ENCODE data around the gene SLAIN2.
"Not testable (repeated sequence)": the region's sequence is repeated elsewhere in the genome, so short reads cannot be mapped to it uniquely, and the experiment has no call there.

SLAIN2 gene

GRCh38 chr4:48340965-48341775 lies at the start of gene SLAIN2:
TSS of gene SLAIN2 (plus strand) at chr4:48341529. CDS start at chr4:48341740, 211 bp downstream.
- DNase-seq, result peak; percentile 90

GRCh38 chr4:48292218-48292790 lies 49.0 kb upstream of the SLAIN2 start:
- DNase-seq, result not testable (repeated sequence)

GRCh38 chr4:48295116-48295515 lies 46.2 kb upstream of the SLAIN2 start:
- no peak for DNase-seq

GRCh38 chr4:48296365-48296764 lies 45.0 kb upstream of the SLAIN2 start:
- no peak for DNase-seq

- no peak for DNase-seq
Measured at GRCh38 chr4:48297256-48297846, 44.0 kb upstream of the SLAIN2 start.

GRCh38 chr4:48299560-48299959 lies 41.8 kb upstream of the SLAIN2 start:
- DNase-seq, result no peak

- no peak for DNase-seq
Measured at GRCh38 chr4:48300004-48300403, 41.3 kb upstream of the SLAIN2 start.

- no peak for DNase-seq
Measured at GRCh38 chr4:48305508-48305907, 35.8 kb upstream of the SLAIN2 start.

GRCh38 chr4:48307528-48307927 lies 33.8 kb upstream of the SLAIN2 start:
- DNase-seq, result no peak

- DNase-seq, result no peak
Measured at GRCh38 chr4:48308901-48309300, 32.4 kb upstream of the SLAIN2 start.

GRCh38 chr4:48311896-48312295 lies 29.4 kb upstream of the SLAIN2 start:
- DNase-seq, result no peak

- not testable (repeated sequence) for DNase-seq
Measured at GRCh38 chr4:48314746-48315145, 26.6 kb upstream of the SLAIN2 start.

GRCh38 chr4:48315728-48316630 lies 25.4 kb upstream of the SLAIN2 start:
- DNase-seq, result no peak

GRCh38 chr4:48321312-48321711 lies 20.0 kb upstream of the SLAIN2 start:
- no peak for DNase-seq

- DNase-seq, result no peak
Measured at GRCh38 chr4:48322063-48322462, 19.3 kb upstream of the SLAIN2 start.

- DNase-seq, result no peak
Measured at GRCh38 chr4:48324281-48324680, 17.0 kb upstream of the SLAIN2 start.

GRCh38 chr4:48329193-48329592 lies 12.1 kb upstream of the SLAIN2 start:
- no peak for DNase-seq

- DNase-seq, result no peak
Measured at GRCh38 chr4:48329976-48330375, 11.4 kb upstream of the SLAIN2 start.

- no peak for DNase-seq
Measured at GRCh38 chr4:48331577-48332330, 9.6 kb upstream of the SLAIN2 start.

- no peak for DNase-seq
Measured at GRCh38 chr4:48332661-48333060, 8.7 kb upstream of the SLAIN2 start.

- DNase-seq, result no peak
Measured at GRCh38 chr4:48333587-48333986, 7.7 kb upstream of the SLAIN2 start.

- DNase-seq, result no peak
Measured at GRCh38 chr4:48334236-48334635, 7.1 kb upstream of the SLAIN2 start.

Data from DMS153 (cell line).